Germinal center (tissue), 1 donor: ENCODE results near the gene SPTLC3.
"Not testable (repeated sequence)": the region's sequence is repeated elsewhere in the genome, so short reads cannot be mapped to it uniquely, and the experiment has no call there.

Source experiments
- DNase-seq: peaks from one replicate; pipeline ENCODE4 v3.0.0; 2012; ENCODE audit warnings: mixed read lengths, low spot score

SPTLC3 gene

DNA sequence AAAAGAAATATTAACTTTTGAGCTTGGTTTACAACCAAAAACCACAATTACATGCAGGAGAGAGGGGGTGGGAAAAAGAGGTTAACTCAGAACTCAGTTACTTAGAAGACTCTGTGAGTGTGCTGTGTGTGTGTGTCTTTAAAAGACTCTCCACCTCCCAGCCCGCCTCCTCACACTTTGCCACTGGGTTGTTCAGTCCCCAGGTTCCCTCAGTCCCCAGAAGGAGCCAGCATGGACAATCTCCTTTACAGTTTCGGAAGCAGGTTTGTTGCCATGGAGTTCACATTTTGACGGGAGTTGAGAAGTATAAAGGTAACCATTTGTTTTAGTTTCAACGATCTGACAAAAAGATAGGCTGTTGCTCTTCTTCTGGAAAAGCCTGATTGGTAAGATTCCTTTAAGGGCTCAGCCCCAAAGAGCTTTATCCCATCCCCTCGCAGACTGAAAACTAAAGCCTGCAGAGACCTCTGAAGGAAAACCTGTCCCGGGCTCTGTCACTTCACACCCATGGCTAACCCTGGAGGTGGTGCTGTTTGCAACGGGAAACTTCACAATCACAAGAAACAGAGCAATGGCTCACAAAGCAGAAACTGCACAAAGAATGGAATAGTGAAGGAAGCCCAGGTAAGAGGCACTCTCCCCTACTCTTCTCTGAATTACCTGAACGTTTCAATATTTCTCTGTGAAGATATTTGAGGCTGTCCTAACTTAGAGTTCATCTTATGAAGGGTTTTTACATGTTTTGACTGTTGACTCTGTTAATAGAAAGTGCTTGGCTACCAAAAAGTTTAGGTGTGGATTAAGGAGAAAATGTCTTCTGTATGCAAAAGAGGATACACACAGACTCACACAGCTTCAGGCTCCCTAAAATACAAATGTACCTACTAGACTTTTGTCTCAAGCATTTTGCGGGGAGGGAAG is at the start of gene SPTLC3:
Gene SPTLC3, plus strand, starts transcription at position 212 of the 921 bp plus-strand sequence. Its CDS starts 296 bp downstream, at position 508.
- no peak for DNase-seq

DNA sequence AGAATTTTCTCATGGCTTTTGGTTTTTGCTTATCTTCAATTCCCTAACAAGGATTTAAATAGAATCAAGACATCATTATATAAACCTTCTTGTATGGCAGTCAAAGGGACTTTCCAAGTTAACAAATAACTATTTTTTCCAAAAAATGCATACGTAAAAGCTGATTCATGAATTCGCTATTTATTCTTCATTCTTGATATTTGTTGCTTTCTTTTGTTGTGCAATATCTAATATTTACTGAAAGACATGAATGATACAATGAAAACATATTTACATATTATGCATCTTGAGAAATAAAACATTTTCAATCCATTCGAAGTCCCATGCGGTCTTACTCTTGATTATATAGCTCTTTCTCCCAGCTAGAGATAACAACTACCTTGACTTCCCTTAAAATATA is 47.0 kb upstream of the SPTLC3 start:
- no peak for DNase-seq

DNA sequence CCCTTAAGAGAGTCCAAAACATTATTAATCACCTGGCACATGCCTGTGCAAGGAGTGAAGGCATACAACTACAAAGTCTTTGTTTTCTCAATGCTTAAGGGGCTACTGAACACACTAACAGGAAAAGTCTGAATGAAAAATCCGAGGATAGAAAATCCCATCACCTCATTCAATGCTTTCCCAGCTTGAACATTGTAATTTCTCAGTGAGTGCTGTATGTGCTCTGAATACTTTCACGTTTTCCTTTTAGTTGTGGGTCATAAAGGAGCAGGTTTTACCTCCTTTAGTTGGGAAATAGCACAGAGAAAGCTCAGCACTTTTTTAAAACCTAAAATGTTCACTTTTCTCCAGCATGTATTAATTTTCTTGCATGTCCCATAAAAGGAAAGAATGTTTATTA is 45.9 kb upstream of the SPTLC3 start:
- no peak for DNase-seq

DNA sequence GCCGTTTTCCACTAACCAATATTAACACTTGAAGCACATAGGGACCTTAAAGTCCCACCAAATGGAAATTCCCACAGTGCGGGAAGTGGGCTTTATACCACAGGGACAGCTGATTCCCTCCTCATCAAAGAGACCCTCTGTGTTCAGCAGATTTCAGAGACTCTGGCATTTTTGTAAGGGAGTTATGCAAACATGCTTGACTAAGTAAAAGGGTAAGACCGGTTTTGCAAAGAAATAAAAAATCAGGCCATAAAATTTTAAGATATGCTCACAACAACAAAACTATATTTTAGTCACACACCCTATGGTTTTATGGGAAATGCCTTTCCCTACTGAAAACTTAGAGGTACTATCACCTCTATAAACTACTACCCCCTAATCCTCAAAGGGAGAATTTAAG is 45.4 kb upstream of the SPTLC3 start:
- DNase-seq = no peak

DNA sequence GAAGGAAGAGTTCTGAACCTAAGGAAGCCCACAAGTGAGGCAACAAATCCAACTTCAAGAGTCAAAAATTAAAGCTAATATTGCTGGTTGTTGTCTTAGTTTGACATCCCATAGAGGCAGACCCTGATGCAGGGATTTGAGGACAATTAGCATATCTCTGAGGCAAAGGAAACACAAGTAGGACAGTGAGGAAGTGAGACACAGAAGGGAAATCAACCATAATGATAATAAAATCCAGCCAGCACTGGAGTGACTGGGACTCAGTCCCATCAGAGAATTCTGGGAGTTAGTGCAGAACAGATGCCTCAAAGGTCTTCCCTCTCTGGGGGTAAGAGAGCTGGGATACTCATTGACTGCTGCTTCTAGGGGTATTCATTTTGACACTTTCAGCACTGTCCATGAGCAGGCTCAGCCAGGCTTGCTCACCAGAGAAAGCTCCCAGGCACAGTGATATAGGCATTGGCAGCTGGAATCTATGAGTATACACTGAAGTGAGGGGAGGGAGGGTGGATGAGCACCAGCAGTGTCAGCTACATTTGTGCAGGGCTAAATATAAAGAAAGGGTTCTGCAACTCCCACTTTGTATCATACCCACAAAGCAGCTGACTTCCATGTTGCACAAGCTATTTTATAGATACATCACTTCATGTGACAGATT is 43.4 kb upstream of the SPTLC3 start:
- DNase-seq = no peak

DNA sequence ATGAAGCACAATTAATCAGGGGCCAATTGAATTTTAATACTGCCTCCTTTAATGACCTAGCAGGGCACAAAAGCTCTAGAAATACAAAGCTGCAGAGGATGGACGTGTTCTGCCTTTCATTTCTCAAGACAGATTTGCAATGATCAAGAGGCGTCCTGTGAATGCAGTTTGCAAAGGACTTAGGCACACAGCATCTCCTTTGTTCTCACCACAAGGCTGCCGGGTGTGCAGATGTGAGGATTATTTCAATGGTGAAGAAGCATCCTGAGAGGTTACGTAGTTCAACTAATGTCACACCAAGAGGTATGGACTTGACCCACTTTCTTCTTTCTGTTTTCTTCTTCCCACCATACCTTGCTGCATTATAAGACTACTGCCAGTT is 42.9 kb upstream of the SPTLC3 start:
- no peak for DNase-seq

DNA sequence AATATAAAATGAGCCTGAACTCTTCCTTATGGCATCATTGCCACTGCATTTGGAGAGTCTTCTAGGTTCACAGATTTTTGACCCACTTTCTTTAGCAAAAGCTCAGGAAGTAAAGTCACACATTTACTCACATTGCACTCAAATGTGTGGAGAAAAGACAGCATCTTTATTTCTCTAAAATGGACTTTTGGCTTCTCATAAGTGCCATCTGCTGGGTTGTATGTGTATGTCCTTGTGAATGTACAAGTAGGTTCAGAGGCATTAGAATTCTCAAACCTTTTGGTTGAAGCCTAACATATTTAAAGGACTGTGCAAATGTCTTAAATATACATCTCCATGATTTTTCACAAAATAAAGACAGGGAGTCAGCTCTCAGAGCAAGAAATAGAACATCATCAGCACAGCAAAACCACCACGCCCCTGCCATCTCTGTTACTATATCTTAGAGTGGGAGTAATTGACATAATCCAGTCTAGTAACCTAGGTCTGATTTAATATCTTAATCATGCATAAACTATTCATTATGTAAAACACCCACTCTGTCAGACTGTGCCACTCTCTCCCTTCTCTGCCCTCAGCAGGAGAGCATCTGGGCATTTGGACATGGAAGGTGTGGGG is 42.2 kb upstream of the SPTLC3 start:
- no peak for DNase-seq

DNA sequence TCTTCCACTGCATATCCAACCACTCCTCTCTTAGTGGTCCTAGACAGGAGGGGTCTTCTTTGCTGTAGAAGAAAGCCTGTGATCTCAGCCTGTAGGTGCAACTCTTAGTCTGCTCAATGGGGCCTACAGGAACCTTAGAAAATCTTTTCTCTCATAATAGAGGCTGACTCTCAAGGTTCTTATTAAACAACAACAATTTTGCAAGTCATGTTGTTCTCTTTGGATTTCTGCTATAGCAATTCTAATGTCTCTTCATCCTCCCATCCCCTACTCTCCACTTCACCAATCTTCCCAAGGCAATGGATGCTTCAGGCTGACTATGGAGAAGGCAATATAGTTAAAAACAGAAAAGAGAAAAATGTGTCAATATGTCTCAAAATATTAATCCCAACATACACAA is 40.8 kb upstream of the SPTLC3 start:
- no peak for DNase-seq

DNA sequence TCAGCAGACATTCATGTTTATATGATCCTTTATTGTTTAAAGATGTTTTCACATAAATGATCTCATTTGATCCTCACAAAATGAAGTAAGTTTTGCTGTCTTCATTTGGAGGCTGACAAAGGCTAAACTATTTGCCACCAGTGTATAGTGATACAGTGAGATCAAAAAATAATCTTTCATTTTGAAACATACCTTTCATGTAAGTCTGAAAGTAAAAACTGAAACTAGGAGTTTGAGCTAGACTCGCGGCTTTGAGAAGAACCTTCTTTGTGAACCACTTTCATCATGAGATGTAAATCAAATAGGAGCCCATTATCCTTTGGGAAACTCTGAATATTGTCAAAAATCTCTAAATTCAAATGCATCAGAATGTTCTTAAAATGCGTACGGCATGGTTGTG is 40.3 kb upstream of the SPTLC3 start:
- no peak for DNase-seq

DNA sequence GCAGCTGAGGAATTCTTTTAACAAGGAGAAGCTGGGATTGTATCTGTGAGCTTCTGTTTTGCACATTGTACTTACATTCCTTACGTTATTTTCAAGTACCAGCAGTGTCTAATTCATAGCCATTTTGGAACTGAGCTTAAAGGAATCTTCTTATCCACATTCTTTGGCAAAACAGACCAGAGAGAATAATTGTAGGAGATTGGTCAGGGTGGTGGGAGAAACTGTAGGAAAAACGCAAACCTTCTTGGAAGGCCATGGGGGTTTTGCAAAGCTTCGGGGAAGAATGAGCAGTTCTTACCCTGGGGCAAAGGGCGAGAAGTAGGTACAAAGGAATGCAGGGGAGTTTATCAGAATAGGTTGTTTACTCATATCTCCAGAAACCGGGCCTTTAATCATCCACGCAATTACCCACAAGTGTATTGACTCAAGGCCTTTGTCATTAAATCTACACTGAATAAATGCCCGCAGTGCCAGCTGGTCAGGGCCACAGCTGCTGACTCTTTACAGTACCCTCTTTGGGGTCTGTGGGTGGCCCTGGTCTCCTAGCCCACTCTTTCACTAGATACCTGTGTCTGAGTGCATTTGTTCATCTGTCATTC is 39.6 kb upstream of the SPTLC3 start:
- DNase-seq = no peak

DNA sequence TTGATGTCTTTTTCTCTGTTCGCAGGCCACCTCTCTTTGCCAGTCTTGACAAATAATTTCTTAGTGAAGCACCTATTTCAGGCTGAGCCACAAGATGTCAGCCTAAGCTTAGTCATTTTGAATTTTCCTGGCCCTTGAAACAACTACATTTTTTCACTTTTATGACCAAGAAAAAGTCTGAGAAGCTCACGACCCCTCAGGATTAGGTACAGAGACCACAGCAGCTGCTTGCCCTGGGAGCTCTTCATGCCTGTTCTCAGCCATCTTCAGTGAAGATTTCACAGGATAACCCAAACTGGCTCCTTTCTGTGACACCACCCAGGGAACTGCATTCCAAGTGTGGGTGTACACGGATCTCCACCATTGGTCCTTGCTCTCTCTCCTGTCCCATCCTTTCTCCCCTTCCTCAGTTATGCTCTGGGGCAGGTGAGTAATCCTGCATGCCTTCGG is 38.4 kb upstream of the SPTLC3 start:
- DNase-seq = no peak

DNA sequence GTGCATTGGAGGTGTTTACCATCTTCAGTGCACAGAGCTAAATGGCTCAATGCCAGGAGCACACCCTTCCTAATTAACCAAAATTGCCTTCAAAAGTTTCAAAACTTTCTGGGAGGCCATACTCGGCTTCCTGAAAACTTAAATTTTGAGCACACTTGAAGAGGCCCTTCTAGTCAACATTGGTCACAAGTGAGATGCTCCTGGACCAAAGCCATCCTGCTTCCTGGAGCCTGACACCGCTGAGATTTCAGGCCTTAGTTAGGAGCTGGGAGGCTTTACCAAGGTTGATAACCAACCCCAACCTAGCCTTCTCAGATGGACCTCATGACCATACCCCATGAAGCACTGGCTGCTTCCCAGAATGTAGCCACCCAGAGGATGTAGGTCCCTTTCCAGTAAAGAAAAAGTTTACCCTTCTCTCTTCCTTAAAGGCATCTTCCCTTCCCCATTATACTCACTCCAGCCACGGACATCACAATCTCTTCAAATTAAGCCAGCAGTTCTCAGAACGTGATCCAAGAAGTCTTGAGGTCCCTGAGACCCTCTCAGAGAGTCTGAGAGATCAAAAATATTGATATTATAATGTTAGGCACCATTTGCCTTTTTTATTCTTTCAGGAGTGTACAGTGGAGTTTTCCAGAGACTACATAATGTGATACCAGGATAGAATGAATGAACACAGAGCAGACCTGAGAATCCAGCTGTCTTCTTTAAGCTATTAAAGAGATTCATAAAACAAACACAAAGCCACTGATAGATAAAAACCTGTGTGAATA is 32.8 kb upstream of the SPTLC3 start:
- no peak for DNase-seq

DNA sequence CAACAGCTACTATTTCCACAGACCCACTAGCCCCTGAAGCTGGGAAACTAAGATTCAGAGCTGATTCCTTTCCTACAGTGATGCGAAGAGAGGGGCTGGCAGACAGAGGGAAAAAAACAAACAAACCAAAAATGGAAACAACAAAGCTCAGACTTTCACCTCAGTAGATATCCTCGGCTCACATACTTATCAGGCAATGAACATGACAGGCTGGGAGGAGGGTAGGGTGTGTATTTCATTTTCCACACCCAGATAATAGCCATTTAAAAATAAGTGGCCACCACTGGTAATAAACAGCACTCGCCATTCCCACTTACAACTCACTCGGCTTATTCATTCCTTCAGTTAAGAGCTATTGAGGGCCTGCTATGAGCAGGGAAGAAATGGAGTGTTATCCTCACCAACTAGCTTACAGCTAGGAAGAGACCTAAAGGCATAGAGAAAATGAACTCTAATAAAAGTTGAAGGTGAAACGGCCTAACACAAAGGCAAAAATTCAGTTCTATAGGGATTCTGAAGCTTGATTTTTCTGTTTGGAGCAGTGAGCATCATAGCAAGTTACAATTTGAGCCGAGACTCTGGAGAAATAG is 32.0 kb upstream of the SPTLC3 start:
- no peak for DNase-seq

DNA sequence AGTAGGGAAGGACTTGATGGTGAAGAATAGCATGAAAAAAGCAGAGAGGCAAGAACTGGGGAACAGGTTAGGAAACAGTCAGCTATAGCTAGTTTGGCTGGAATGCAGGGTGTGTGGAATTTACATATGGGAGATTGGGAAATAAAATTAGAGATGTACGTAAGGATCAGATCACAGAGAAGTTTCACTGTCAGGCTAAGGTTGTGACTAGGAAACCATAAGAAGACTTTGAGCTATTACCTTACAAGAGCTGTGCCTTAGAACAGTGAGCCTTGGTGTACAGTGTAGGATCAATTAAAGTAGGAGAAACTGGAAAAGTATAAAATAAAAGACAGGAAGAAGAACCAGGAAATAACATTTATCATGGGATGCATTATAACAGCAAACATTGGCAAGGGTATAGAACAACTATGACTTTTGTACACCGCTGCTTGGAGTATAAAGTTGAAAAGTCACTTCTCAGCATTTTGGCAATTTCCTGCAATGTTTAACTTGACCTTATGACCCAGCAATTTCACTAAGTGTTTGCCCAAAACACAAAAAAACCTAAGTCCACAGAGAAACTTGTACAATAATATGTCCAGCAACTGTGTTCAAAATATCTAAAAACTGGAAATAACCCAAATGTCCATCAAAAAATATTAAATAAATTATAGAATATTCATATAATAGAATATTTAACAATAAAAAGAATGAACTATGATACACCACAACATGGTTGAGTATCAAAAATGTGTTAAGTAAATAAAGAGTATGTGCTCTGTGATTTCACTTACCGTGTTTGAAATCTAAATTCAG is 31.2 kb upstream of the SPTLC3 start:
- no peak for DNase-seq

DNA sequence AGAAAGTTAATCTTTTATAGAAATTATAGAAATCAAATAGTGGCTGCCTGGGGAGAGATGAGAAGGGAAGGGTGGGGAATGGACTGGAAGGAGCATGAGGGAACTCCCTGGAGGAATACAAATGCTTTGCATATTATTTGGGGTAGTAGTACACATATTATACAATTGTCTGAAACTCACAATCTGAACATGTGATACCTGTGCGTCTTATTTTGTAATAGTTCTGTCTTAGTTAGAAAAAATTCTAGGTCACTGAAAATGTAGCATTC is 30.7 kb upstream of the SPTLC3 start:
- no peak for DNase-seq

DNA sequence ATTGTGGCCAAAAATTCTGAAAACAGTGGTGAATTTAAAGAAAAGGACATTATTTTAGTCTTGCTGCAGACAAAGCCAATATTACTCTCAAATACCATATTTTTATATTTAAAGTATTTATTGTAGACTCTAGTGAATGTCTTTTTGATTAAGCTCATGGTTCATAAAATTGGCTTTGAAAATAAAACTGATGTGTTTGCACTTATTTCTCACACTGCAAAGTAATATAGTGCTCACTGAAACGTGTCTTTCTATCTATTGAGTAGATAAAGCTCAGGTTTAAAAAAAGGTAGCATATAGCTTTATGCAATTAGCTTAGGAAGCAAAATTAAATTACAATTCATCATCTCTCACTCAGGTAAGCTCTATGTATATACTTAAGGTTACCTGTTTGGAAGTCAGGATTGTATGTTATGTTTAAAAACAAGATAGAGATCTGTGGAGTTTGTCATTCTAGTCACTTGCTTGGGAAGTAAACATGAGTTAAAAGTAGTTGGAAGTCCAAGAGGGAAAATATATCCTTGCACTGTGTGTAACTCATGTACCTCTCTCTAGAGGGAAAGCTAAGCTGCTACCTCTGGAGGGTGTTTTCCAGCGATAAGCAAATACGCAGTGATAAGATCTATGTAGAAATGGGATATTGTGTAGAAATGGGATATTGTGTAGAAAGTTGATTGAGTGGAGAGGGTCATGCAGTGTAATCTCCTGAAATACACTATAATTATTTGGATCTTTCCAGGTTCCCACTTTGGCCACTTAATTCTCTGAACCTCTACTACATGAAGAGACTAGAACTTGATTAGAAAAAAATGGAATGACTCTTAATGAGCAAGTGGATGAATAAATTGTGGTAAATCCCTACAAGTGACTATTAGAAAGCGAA is 29.9 kb upstream of the SPTLC3 start:
- DNase-seq = no peak

DNA sequence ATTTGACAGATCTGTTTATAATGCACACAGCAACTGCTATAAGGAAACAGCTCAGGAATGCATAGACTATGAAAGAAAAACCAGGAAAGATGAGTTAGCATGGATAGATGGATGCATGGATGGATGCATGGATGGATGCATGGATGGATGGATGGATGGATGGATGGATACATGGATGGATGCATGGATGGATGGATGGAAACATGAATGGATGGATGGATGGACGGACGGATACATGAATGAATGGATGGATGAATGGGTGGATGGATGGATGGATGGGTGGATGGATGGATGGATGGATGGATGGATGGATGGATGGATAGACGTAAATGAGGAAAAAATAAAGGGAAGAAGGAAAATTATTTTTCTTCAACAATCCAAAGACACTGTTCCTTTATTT is 29.1 kb upstream of the SPTLC3 start:
- DNase-seq = not testable (repeated sequence)

DNA sequence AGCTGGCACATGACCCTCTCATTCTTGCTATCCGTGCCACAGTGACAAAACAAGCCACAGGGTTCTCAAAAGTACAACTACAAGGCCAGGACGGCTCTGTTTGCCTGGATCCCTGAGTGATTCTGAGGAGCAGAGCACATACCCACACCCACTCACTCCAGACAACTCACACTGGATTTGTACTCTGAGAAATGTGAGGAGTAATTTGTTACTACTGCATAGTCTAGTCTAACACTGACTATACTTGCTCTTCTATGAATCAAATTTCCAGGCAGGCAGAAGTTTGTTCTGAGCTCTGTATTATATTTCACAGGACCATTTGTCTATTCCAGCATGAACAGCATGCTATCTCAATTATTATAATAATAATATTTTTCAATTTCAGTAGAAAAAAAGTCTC is 26.7 kb upstream of the SPTLC3 start:
- no peak for DNase-seq

DNA sequence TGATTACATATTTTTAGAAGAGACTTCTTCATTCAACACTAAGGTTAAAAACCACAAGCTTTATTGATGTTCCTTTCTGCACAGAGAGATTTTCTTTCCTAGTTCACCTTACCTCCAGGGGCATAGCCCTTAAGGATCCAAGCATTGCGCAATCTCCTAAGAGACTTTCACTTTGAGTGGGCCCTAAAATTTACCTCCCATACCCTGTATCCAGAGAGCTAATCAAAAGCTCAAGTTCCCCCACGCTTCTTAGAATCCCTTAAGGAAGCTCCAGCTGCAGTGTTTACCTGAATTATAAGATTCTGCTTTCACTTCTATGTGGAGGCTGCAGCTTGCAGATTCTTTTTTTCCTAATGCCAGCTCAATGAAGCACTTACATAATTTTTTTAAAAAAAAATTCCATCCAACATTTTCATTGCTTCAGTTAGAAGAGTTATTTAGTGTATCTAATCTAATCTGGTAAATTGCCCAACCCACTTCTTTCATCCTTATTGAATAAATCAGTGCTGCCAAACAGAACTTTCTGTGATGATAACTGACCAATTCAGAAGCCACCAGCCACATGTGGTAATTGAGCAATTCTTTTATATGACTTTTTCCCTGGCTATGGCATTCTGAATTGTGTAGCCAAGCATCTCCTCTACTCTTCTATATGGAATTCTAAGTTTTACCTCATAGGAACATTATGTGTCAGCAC is 24.6 kb upstream of the SPTLC3 start:
- DNase-seq = no peak
